ENCODE data around the gene TMEM114.

GRCh38 chr16:8552487-8553221 lies 37.7 kb downstream of the TMEM114 start:
- TF ChIP-seq POLR2A (IDR thresholded peaks at IDR 0.05; ENCODE audit: borderline replicate concordance, extremely low read depth, insufficient read depth, insufficient read length) (no peak), MAX (IDR thresholded peaks at IDR 0.05) (no peak), YY1 (IDR thresholded peaks at IDR 0.05; ENCODE audit: extremely low read depth, insufficient replicate concordance, low read depth, low read length) (no peak), SIN3A (IDR thresholded peaks at IDR 0.05; ENCODE audit: low read depth) (no peak), SP1 (IDR thresholded peaks at IDR 0.05; ENCODE audit: low read depth) (no peak), ATF3 (IDR thresholded peaks at IDR 0.05) (no peak), POLR2AphosphoS5 (IDR thresholded peaks at IDR 0.05; ENCODE audit: low read depth, low read length) (no peak), EZH2 (IDR thresholded peaks at IDR 0.05) (no peak), TCF7L2 (IDR thresholded peaks at IDR 0.05; ENCODE audit: borderline replicate concordance, extremely low read depth, insufficient read depth, insufficient read length) (no peak), EZH2phosphoT487 (IDR thresholded peaks at IDR 0.05; ENCODE audit: borderline replicate concordance) (no peak)
- TF ChIP-seq, protein P1, sequence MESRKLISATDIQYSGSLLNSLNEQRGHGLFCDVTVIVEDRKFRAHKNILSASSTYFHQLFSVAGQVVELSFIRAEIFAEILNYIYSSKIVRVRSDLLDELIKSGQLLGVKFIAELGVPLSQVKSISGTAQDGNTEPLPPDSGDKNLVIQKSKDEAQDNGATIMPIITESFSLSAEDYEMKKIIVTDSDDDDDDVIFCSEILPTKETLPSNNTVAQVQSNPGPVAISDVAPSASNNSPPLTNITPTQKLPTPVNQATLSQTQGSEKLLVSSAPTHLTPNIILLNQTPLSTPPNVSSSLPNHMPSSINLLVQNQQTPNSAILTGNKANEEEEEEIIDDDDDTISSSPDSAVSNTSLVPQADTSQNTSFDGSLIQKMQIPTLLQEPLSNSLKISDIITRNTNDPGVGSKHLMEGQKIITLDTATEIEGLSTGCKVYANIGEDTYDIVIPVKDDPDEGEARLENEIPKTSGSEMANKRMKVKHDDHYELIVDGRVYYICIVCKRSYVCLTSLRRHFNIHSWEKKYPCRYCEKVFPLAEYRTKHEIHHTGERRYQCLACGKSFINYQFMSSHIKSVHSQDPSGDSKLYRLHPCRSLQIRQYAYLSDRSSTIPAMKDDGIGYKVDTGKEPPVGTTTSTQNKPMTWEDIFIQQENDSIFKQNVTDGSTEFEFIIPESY (IDR thresholded peaks at IDR 0.05; ENCODE audit: extremely low read depth, insufficient replicate concordance, low read length), result no peak
- TF ChIP-seq, protein P2, sequence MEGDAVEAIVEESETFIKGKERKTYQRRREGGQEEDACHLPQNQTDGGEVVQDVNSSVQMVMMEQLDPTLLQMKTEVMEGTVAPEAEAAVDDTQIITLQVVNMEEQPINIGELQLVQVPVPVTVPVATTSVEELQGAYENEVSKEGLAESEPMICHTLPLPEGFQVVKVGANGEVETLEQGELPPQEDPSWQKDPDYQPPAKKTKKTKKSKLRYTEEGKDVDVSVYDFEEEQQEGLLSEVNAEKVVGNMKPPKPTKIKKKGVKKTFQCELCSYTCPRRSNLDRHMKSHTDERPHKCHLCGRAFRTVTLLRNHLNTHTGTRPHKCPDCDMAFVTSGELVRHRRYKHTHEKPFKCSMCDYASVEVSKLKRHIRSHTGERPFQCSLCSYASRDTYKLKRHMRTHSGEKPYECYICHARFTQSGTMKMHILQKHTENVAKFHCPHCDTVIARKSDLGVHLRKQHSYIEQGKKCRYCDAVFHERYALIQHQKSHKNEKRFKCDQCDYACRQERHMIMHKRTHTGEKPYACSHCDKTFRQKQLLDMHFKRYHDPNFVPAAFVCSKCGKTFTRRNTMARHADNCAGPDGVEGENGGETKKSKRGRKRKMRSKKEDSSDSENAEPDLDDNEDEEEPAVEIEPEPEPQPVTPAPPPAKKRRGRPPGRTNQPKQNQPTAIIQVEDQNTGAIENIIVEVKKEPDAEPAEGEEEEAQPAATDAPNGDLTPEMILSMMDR (IDR thresholded peaks at IDR 0.05 in 2 of 3, conservative IDR thresholded peaks at IDR 0.05 in 1 of 3; ENCODE audit: borderline replicate concordance in 1 of 3, insufficient read depth in 1 of 3, low read depth in 2 of 3, low read length in 2 of 3), result no peak
- TF ChIP-seq, protein P3, sequence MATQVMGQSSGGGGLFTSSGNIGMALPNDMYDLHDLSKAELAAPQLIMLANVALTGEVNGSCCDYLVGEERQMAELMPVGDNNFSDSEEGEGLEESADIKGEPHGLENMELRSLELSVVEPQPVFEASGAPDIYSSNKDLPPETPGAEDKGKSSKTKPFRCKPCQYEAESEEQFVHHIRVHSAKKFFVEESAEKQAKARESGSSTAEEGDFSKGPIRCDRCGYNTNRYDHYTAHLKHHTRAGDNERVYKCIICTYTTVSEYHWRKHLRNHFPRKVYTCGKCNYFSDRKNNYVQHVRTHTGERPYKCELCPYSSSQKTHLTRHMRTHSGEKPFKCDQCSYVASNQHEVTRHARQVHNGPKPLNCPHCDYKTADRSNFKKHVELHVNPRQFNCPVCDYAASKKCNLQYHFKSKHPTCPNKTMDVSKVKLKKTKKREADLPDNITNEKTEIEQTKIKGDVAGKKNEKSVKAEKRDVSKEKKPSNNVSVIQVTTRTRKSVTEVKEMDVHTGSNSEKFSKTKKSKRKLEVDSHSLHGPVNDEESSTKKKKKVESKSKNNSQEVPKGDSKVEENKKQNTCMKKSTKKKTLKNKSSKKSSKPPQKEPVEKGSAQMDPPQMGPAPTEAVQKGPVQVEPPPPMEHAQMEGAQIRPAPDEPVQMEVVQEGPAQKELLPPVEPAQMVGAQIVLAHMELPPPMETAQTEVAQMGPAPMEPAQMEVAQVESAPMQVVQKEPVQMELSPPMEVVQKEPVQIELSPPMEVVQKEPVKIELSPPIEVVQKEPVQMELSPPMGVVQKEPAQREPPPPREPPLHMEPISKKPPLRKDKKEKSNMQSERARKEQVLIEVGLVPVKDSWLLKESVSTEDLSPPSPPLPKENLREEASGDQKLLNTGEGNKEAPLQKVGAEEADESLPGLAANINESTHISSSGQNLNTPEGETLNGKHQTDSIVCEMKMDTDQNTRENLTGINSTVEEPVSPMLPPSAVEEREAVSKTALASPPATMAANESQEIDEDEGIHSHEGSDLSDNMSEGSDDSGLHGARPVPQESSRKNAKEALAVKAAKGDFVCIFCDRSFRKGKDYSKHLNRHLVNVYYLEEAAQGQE (IDR thresholded peaks at IDR 0.05; ENCODE audit: low read depth), result no peak

Measured in HCT116 (cell line).